HUES64 (cell line): ENCODE measurements around the gene OR4K13. TPM values are rescaled to one million over a fixed set of nuclear protein-coding genes. Genes with fewer than 3 reads are reported as not detected.

ENCODE experiments used
- H3K27ac ChIP-seq: 2 replicates; pipeline ENCODE4 v1.7.0; 2013; ENCODE audit warnings: low read depth, low read length, inconsistent platforms
- H3K27me3 ChIP-seq: 2 replicates; pipeline ENCODE4 v1.6.1; 2013; ENCODE audit warnings: mild to moderate bottlenecking, low read length; ENCODE audit not compliant: insufficient read depth
- H3K36me3 ChIP-seq: 2 replicates; pipeline ENCODE4 v1.6.1; 2013; ENCODE audit warnings: mild to moderate bottlenecking, low read length; ENCODE audit not compliant: insufficient read depth
- H3K4me1 ChIP-seq: 2 replicates; pipeline ENCODE4 v1.6.1; 2013; ENCODE audit warnings: mild to moderate bottlenecking, low read length, moderate library complexity; ENCODE audit not compliant: insufficient read depth
- H3K4me3 ChIP-seq: 2 replicates; pipeline ENCODE4 v1.5.1; 2013; ENCODE audit warnings: mild to moderate bottlenecking, low read length, moderate library complexity
- H3K9ac ChIP-seq: 2 replicates; pipeline ENCODE4 v1.6.1; 2013; ENCODE audit warnings: mild to moderate bottlenecking, low read depth, low read length
- H3K9me3 ChIP-seq: 2 replicates; pipeline ENCODE4 v1.6.1; 2013; ENCODE audit warnings: low read depth, low read length; ENCODE audit not compliant: insufficient read depth
- WGBS: fragments of 150-250, 120-280 bp; methylation state at CpG from one replicate; pipeline ENCODE4 v1.1.7; 2013; ENCODE audit warnings: missing lambda C conversion rate; 5-methylcytosine and 5-hydroxymethylcytosine counted together
- polyA plus RNA-seq, 2 experiments: library from polyadenylated mRNA; stranded (reverse); fragments of 50-300 nt; gene quantifications; one replicate each; pipeline ENCODE4 v1.2.3, GENCODE V29; 2013

The OR4K13 gene
- not detected for polyA plus RNA-seq (2013, experiment 1 of 2)
- polyA plus RNA-seq (2013, experiment 2 of 2), result not detected

- H3K4me1 ChIP-seq, result no peaks in the 10 kb centered on the region
- peaks cover 58% of the 10 kb centered on the region for H3K9me3 ChIP-seq
- 100% methylated on average over 4 of the region's 4 CpGs for WGBS
- H3K27ac ChIP-seq, result no peak within 1 kb of the TSS
- H3K27me3 ChIP-seq, result no peaks in the 10 kb centered on the region
- no peaks in the 10 kb centered on the region for H3K36me3 ChIP-seq
- H3K4me3 ChIP-seq, result no peak within 1 kb of the TSS
- H3K9ac ChIP-seq, result no peak within 1 kb of the TSS
Observed at GRCh38 chr14:20035938-20036337, at the start of gene OR4K13. Gene OR4K13 (minus strand): TSS chr14:20036038. CDS start chr14:20034758, 1,280 bp downstream.

- WGBS, result 64% methylated on average over 2 of the region's 2 CpGs
- Histone ChIP-seq H3K27me3 (no peaks in the 10 kb centered on the region), H3K27ac (no peak within 1 kb of the TSS), H3K36me3 (no peaks in the 10 kb centered on the region), H3K9me3 (peaks cover 100% of the 10 kb centered on the region), H3K9ac (no peak within 1 kb of the TSS), H3K4me3 (no peak within 1 kb of the TSS), H3K4me1 (no peaks in the 10 kb centered on the region)
Observed at GRCh38 chr14:20059745-20060144, 23.9 kb upstream of the OR4K13 start, which contains the start of gene OR4L1. Gene OR4L1 (plus strand): TSS chr14:20060045. CDS start chr14:20060045, 0 bp downstream.

- 58% methylated on average over 1 of the region's 1 CpG for WGBS
- Histone ChIP-seq H3K36me3 (no peaks in the 10 kb centered on the region), H3K4me3 (no peak overlapping the region), H3K9me3 (peaks cover 98% of the 10 kb centered on the region), H3K4me1 (no peaks in the 10 kb centered on the region), H3K27ac (no peak overlapping the region), H3K9ac (no peak overlapping the region), H3K27me3 (no peaks in the 10 kb centered on the region)
Observed at GRCh38 chr14:20048202-20048601, 12.4 kb upstream of the OR4K13 start.

- no peak overlapping the region for H3K9ac ChIP-seq
- H3K9me3 ChIP-seq, result peaks cover 68% of the 10 kb centered on the region
- no peaks in the 10 kb centered on the region for H3K27me3 ChIP-seq
- 69% methylated on average over 5 of the region's 5 CpGs for WGBS
- H3K4me3 ChIP-seq, result no peak overlapping the region; the same call in 1 of the 2 replicates
- no peaks in the 10 kb centered on the region for H3K4me1 ChIP-seq
- no peak overlapping the region for H3K27ac ChIP-seq
- H3K36me3 ChIP-seq, result no peaks in the 10 kb centered on the region
Observed at GRCh38 chr14:20044243-20044642, 8.4 kb upstream of the OR4K13 start.

- H3K27me3 ChIP-seq, result no peaks in the 10 kb centered on the region
- H3K9ac ChIP-seq, result no peak overlapping the region
- no peaks in the 10 kb centered on the region for H3K36me3 ChIP-seq
- 50% methylated on average over 2 of the region's 3 CpGs for WGBS
- H3K4me3 ChIP-seq, result no peak overlapping the region
- no peaks in the 10 kb centered on the region for H3K4me1 ChIP-seq
- no peak overlapping the region for H3K27ac ChIP-seq
- peaks cover 63% of the 10 kb centered on the region for H3K9me3 ChIP-seq
Observed at GRCh38 chr14:20035449-20035848, 389 bp downstream of the OR4K13 start.

- no peaks in the 10 kb centered on the region for H3K27me3 ChIP-seq
- H3K27ac ChIP-seq, result no peak overlapping the region
- no peaks in the 10 kb centered on the region for H3K36me3 ChIP-seq
- no peak overlapping the region for H3K9ac ChIP-seq
- no peaks in the 10 kb centered on the region for H3K4me1 ChIP-seq
- 85% methylated on average over 4 of the region's 6 CpGs for WGBS
- peaks cover 97% of the 10 kb centered on the region for H3K9me3 ChIP-seq
- no peak overlapping the region for H3K4me3 ChIP-seq
Observed at GRCh38 chr14:20031058-20031457, 4.8 kb downstream of the OR4K13 start.

- H3K27me3 ChIP-seq, result no peaks in the 10 kb centered on the region
- peaks cover 96% of the 10 kb centered on the region for H3K9me3 ChIP-seq
- H3K9ac ChIP-seq, result no peak within 1 kb of the TSS
- no peak within 1 kb of the TSS for H3K27ac ChIP-seq
- H3K4me3 ChIP-seq, result no peak within 1 kb of the TSS
- no peaks in the 10 kb centered on the region for H3K4me1 ChIP-seq
- H3K36me3 ChIP-seq, result no peaks in the 10 kb centered on the region
- WGBS, result 44% methylated on average over 1 of the region's 2 CpGs
Observed at GRCh38 chr14:20019257-20019865, 16.5 kb downstream of the OR4K13 start, which contains the start of gene OR4K14. Gene OR4K14 (minus strand): TSS chr14:20019307. CDS start chr14:20015193, 4,114 bp downstream.

- H3K27me3 ChIP-seq, result no peaks in the 10 kb centered on the region
- H3K4me1 ChIP-seq, result no peaks in the 10 kb centered on the region
- no peak overlapping the region for H3K4me3 ChIP-seq
- no peak overlapping the region for H3K27ac ChIP-seq
- H3K9ac ChIP-seq, result no peak overlapping the region
- H3K9me3 ChIP-seq, result peaks cover 88% of the 10 kb centered on the region
- H3K36me3 ChIP-seq, result no peaks in the 10 kb centered on the region
Observed at GRCh38 chr14:20008156-20008555, 27.7 kb downstream of the OR4K13 start.

GRCh38 chr14:20002319-20002718, 33.5 kb downstream of the OR4K13 start:
- no peaks in the 10 kb centered on the region for H3K36me3 ChIP-seq
- H3K27ac ChIP-seq, result no peak overlapping the region
- no peaks in the 10 kb centered on the region for H3K4me1 ChIP-seq
- no peaks in the 10 kb centered on the region for H3K27me3 ChIP-seq
- no peak overlapping the region for H3K9ac ChIP-seq
- WGBS, result 80% methylated on average over 7 of the region's 7 CpGs
- H3K9me3 ChIP-seq, result peaks cover 96% of the 10 kb centered on the region
- no peak overlapping the region for H3K4me3 ChIP-seq

GRCh38 chr14:20001863-20002262, 34.0 kb downstream of the OR4K13 start, which contains the start of gene OR4Q2:
Gene OR4Q2 (plus strand): TSS chr14:20002163.
- no peaks in the 10 kb centered on the region for H3K27me3 ChIP-seq
- H3K4me3 ChIP-seq, result no peak within 1 kb of the TSS
- no peak within 1 kb of the TSS for H3K9ac ChIP-seq
- H3K36me3 ChIP-seq, result no peaks in the 10 kb centered on the region
- H3K27ac ChIP-seq, result no peak within 1 kb of the TSS
- H3K9me3 ChIP-seq, result peaks cover 95% of the 10 kb centered on the region
- H3K4me1 ChIP-seq, result no peaks in the 10 kb centered on the region

GRCh38 chr14:19993438-19993837, 42.4 kb downstream of the OR4K13 start:
- no peaks in the 10 kb centered on the region for H3K36me3 ChIP-seq
- no peak overlapping the region for H3K27ac ChIP-seq
- no peak overlapping the region for H3K4me3 ChIP-seq
- no peak overlapping the region for H3K9ac ChIP-seq
- 62% methylated on average over 2 of the region's 2 CpGs for WGBS
- peaks cover 94% of the 10 kb centered on the region for H3K9me3 ChIP-seq
- H3K27me3 ChIP-seq, result no peaks in the 10 kb centered on the region
- H3K4me1 ChIP-seq, result no peaks in the 10 kb centered on the region
